Raji (cell line): ENCODE data around the gene ELANE.

ENCODE experiments used
- POLR2A ChIP-seq: IDR thresholded peaks from 2 replicates; pipeline ENCODE4 v1.6.1; 2011; ENCODE audit warnings: low read depth, low read length, control low read depth; ENCODE audit not compliant: insufficient read depth

Gene ELANE

DNA sequence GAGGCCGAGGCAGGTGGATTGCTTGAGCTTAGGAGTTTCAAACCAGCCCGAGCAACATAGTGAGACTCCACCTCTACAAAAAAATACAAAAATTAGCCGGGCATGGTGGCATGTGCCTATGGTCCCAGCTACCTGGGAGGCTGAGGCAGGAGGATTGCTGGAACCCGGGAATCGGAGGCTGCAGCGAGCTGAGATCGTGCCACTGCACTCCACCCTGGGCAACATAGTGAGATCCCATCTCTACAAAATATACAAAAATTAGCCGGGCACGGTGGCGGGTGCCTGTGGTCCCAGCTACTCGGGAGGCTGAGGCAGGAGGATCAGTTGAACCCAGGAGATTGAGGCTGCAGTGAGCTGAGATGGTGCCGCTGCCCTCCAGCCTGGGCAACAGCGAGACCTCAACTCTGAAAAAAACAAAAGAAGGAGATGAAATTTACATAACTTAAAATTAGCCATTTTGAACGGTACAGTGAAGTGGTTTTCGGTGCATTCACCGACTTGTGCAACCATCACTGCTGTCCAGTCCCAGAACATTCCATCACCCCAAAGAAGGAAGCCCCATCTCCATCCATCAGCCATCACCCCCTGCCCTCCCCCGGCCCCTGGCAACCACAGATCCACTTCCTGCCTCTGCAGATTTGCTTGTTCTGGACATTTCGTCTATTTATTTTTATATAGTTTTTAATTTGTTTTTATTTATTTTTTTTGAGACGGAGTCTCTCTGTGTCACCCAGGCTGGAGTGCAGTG is 26.0 kb upstream of the ELANE start:
- no peak for TF ChIP-seq POLR2A

DNA sequence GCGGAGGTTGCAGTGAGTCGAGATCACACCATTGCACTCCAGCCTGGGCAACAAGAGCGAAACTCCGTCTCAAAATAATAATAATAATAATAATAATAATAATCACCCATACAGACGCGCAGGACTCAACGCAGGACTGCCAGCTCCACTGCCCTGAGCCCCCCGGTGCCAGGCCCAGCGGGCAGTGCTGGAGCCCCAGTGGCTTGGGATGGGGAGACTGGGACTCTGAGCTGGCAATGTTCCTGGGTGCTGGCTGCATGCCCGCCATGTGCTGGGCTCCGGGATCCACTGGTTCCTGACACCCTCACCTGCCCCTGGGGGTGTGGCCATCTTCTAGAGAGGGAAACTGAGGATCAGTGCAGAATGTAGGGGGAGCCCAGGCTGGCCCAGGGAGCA is 24.8 kb upstream of the ELANE start:
- no peak for TF ChIP-seq POLR2A

DNA sequence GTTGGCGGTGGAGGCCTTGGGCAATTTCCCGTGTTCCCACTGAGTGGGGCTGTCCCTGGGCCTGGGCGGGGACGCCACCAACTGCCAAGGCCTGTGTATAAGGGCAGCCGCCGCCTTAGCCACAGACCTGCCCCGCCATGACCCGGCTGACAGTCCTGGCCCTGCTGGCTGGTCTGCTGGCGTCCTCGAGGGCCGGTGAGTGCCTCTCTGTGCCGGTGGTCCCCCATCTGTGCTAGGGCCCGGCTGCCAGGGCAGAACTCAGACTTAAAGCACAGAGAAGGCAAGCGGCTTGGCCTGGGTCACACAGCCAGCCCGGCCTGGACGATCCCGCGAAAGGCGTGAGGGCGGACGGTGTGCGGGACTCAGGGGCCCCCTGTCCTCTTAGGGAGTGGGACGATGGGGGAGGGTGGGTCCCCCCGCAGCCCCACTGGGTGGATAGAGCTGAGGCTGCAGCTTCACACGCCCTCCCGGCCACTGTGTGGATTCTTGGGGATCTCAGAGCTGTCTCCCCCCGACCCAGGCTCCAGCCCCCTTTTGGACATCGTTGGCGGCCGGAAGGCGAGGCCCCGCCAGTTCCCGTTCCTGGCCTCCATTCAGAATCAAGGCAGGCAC is 24.3 kb upstream of the ELANE start, which contains the start of gene AZU1:
Gene AZU1 (plus strand): TSS at position 128 of the 612 bp plus-strand sequence. CDS start 10 bp downstream, at position 138.
- no peak for TF ChIP-seq POLR2A

DNA sequence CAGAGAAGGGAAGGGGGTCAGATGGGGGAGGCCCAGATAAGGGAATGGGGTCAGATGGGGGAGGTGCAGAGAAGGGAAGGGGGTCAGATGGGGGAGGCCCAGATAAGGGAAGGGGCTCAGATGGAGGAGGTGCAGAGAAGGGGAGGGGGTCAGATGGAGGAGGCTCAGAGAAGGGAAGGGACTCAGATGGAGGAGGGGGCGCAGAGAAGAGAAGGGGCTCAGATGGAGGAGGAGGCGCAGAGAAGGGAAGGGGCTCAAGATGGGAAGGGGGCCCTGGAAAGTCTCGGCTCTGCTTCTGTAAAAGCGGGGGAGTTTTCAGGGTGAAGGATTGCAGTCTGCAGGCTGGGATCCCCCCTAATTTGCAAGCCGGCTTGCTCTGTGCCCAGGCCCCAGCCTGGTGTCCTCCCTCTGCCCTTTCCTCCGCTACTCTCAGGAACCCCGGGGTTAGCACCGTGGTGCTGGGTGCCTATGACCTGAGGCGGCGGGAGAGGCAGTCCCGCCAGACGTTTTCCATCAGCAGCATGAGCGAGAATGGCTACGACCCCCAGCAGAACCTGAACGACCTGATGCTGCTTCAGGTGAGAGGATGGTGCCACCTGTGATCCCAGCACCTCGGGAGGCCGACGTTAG is 22.9 kb upstream of the ELANE start:
- no peak for TF ChIP-seq POLR2A

DNA sequence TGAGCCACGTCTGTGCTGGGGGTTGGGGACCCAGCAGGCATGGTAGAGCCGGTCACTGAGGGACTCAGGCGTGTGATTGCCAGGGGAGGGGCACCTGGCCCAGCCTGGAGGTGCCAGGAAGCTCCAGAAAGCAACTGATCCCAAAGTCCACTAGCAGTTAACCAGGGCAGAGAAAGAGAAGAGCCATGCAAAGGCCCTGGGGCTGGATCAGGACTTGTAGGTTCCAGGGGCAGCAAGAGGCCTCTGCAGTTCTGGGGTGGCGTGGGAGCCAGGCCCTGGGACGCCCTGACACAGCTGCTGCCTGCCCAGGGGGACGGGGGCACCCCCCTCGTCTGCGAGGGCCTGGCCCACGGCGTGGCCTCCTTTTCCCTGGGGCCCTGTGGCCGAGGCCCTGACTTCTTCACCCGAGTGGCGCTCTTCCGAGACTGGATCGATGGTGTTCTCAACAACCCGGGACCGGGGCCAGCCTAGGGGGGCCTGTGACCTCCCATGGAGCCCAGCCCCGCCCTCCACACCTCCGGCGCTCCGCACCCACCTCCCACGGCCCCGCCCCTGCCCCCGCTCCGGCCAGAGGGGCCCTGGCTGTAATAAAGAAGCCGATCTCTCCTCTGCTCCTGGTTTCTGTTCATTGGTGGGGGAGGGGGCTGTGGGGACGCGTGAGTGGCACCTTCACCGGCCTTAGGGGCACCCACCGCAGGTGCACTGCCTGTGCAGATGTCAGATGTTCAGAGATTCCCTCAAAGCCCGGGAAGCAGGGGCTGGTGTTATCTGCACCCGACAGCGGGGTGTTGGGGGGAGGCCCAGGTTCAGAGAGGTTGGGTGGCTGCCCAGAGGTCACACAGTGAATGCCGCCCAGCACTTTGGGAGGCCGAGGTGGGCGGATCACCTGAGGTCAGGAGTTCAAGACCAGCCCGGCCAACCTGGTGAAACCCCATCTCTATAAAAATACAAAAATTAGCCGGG is 20.4 kb upstream of the ELANE start:
- TF ChIP-seq POLR2A: no peak

- no peak for TF ChIP-seq POLR2A
Measured at GRCh38 chr19:834216-834615, 17.9 kb upstream of the ELANE start.

DNA sequence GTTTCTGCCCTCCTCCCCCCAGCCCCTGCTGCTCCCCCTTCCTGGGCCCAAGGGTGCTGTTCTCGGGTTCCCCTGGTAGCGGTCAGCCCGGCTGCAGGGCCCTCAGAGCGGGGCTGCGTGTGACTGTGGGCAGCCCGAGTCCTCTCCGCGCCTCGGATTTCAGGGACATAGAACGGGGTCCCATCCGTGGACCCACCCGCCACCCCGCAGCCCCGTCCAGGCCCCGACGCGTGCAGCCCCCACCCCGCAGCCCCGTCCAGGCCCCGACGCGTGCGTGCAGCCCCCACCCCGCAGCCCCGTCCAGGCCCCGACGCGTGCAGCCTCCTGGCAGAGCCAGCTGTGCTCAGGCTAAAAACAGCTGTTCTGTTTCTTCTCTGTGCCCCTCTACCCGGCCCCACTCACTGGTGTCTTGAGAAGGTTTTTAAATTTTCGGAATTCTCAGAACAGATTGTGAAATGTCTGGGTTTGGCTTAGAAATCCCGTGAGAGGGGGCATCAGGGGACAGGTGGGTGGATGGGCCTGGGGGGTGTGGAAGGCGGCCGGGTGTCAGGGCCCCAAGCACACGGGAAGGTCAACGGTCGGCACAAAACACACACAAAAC is 16.8 kb upstream of the ELANE start:
- TF ChIP-seq POLR2A: no peak

GRCh38 chr19:840519-841206 is 11.4 kb upstream of the ELANE start, which contains the start of gene PRTN3:
PRTN3 (plus strand) TSS chr19:840999; CDS start chr19:841009, 10 bp downstream.
- no peak for TF ChIP-seq POLR2A

DNA sequence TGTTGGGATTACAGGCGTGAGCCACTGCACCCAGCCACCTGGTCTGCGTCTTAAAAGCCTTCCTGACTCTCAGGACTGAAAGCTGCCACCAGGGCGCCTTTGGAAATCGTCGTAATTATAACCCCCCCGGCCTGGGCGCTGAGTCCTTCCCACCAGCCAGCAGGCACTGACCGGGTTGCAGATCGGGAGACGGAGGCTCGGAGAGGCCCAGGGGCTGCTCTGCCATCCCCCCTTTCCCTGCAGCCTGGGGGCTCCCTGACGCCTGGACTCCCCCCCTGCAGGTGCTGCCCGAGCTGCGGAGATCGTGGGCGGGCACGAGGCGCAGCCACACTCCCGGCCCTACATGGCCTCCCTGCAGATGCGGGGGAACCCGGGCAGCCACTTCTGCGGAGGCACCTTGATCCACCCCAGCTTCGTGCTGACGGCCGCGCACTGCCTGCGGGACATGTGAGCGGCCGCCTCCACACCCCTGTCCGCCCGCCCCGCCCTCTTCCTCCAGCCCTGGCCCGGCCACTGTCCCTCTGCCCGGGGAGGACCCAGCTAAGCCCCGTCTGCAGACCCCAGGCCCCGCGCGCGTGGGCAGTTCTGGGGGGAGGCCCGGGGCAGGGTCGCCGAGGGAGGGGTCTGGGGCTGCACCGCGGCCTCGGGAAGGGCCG is 8.8 kb upstream of the ELANE start:
- TF ChIP-seq POLR2A: no peak

- no peak for TF ChIP-seq POLR2A
Measured at GRCh38 chr19:843836-844545, 8.1 kb upstream of the ELANE start.

DNA sequence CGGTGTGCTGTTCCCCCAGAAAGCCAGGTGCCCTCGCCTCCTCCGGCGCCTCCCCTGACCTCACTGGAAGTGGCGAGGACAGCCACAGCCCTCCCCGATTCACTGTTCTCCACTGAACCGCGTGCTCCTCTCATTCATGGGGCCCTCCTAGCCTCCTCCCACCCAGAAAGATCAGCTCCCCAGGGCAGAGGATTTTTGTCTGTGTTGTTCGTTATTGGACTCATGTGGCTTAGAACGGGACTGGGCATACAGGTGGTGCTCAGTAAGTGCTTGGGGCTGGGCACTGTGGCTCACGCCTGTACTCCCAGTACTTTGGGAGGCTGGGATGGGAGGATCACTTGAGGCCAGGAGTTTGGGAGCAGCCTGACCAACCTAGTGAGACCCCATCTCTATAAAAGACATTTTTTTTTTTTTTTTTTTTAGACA is 7.5 kb upstream of the ELANE start:
- TF ChIP-seq POLR2A: no peak

DNA sequence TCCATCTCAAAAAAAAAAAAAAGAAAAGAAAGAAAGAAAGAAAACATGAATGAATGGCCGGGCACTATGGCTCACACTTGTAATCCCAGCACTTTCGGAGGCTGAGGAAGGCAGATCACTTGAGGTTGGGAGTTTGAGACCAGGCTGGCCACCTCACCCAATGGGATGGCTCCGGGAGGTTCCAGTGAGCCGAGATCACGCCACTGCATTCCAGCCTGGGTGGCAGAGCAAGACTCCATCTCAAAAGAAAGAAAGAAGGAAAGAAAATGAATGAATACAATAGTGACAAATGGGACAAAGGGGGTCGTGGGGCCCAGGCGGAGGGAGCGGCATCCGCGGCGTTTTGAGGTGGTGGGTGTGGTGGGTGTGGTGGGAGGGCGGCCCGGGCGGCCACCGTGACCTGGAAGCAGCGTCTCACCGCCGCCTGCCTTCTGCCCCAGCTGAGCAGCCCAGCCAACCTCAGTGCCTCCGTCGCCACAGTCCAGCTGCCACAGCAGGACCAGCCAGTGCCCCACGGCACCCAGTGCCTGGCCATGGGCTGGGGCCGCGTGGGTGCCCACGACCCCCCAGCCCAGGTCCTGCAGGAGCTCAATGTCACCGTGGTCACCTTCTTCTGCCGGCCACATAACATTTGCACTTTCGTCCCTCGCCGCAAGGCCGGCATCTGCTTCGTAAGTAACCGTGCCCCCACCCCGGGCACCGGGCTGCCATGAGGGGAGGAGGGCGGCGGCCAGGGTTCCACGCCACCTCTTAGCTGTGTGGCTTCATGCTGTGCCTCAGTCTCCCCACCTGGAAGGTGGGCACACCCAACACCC is 6.2 kb upstream of the ELANE start:
- no peak for TF ChIP-seq POLR2A
